HG03354 (cell line): Measurements from ENCODE around the gene SGK1.
A peak's percentile ranks its signal among the peaks of the same experiment; 100 is the strongest.
"Not testable (repeated sequence)": the region's sequence is repeated elsewhere in the genome, so short reads cannot be mapped to it uniquely, and the experiment has no call there.

Experiments
- ATAC-seq: cut with Tn5 transposase; IDR thresholded peaks from one replicate; pipeline ENCODE4 v1.9.1; 2021; ENCODE audit warnings: mild to moderate bottlenecking; ENCODE audit not compliant: unreplicated experiment, poor library complexity, severe bottlenecking

Gene SGK1

GRCh38 chr6:134235334-134235733, 82.6 kb downstream of the SGK1 start:
- not testable (repeated sequence) for ATAC-seq

DNA sequence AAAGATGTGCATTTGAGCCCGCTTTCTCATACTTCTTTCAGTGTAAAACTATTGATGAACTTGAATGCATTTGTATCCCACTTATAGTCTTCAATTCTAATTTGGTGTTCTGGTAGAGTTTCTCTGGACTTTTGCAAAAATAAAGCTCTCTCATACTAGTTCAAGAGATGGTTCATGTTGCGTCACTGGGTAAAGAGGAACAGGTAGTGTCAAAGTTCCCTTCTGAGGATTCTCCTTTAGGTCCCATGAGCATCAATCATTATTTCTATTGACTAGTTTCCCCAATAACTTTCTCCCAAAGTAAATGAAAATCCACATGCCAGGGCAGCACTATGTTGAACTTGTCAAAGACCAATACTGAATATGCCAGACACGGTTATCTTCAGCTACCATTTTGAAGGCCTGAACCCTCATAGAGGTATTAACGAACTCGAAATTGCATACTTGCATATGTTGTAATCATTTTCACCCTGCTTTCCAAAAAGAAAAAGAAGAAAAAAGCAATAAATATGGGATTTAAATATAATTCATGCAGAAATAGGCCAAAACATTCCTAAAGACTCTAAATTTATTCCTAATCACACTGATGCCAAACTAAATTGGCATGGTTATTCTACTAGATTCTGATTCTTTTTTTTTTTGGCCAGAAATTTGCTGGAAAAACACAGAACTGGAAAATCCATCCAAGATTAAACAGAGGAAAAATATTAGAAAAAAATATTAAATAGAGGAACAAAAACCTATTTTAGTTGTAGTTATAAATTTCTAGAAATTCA, 84.5 kb downstream of the SGK1 start:
- no peak for ATAC-seq

- ATAC-seq: no peak
Observed at GRCh38 chr6:134230940-134231339, 87.0 kb downstream of the SGK1 start.

GRCh38 chr6:134230087-134230700, 87.7 kb downstream of the SGK1 start:
- no peak for ATAC-seq

DNA sequence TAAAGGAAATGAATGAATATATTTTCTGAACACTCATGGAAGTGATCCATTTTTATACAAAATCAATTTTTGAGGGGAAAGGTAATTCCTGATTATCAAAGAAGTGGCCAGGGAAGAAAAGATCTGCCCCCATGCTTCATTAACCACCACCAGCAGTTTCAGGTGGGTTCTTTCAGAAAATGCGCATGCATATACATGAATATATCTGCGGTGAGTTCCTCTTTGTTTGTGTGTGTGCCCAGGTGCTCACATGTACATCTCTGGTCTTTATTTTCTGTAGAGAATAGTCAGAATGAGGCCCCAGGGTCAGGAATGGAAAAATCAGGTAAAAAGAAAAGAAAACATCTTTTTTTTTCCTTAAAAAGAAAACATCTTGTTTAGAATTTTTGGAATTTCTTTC, 88.4 kb downstream of the SGK1 start:
- no peak for ATAC-seq

DNA sequence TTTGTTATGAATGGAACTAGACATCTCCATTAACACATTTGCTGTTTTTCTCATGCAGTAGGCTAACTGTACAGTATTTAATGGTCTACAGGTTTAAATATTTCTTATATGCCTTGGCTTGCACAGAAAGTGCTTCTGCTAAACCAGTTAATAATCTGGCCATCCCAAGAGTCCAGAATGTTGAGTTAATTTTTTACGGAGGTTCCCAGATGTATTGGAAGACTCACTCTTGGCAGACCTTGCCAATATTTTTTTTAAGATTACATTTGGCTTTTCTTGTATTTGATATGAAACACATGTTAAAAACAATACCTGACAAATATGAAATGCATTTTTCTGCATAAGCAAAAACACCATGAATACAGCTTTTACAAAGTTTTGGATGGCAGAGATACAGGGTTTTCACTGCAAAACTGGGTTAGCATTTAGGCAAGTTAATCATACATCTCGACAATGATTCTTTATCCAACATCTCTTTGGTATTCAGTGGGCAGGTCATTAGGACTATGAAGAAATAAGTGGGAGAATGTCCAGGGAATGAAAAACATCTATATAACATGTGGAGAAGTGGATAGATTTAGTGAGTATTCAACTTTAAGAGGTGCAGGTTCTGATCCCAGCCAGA, 94.0 kb downstream of the SGK1 start:
- no peak for ATAC-seq

DNA sequence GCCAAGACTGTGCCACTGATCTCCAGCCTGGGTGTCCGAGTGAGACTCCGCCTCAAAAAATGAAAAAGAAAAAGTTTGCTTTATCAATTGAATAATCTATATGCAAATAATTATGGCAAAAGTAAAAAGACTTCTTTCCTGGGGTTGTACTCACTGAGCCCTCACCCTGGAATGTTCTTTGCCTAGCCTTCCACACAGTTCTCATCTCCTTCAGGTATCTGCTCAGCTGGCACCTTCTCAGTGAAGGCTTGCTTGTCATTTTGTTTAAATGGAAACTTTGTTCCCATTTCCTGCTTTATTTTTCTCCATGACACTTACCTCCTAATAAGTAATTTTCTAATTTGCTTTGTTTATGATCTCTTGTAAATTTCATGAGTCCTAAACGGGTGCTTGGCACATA, 96.7 kb downstream of the SGK1 start:
- ATAC-seq: no peak

GRCh38 chr6:134217798-134218140, 100.1 kb downstream of the SGK1 start:
- ATAC-seq: no peak

DNA sequence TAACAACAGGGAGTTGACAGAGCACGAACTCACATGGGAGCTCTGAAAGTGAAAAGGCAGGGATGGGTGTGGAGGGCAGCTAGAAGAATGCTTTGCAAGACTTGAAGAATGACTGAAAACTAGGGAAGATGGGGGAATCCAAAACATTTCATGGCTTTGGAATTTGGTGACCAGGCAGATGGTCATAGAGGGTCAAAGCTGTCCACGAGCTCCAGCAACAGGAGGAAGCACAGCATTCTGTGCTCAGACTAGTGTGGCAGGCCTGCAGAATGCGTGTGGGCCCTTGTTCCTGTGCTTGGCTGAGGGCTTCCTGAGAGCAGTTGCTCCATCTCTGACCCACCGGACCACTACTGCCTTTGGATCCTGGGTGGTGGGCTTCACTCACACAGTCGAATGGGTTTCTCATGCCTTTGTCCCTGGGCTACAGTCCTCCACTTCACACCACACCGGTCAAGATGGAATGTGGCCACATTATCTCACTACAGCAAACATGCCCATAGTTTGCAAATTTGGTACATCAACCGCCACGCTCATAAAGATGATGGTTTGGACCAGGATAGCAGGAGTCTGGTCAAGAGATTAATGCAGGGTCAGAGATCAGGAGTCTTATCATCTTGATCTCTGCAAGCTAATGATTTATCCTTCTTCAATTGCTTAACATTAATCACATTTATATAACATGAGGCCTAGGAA, 100.7 kb downstream of the SGK1 start:
- ATAC-seq: no peak

DNA sequence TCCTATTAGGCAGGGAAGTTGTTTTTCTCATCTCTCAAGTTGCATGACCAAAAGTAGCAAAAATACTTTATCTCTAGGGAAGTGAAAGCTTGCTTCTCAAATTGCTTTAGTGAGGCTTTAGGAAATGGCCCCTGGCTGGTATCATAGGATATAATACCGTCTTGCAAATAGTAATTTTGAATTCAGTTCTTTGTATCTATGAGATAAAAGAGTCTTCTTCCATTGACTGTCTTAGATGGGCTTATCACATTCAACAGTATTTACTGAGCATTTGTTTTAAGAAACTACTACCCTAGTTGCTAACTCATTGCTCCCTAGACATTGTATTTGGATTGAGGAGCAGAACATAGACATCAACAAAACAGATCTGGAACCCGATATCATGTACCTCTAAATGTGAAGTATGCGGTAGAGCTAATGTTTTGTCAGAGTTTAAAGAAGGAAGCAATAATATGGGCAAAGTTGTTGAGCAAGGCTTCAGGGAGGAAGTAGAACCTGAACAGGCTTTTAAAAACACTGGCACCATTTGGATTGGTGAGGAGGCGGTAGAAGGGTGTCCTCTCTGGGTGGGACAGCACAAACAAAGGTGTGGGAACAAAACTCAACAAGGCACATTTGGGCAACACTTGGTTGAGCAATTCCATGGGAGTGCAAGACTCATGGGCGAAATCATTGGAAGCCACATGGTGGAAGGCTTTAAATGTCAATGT, 101.5 kb downstream of the SGK1 start:
- ATAC-seq: peak; percentile 63

GRCh38 chr6:134213410-134213809, 104.5 kb downstream of the SGK1 start:
- not testable (repeated sequence) for ATAC-seq

- ATAC-seq: no peak
Observed at GRCh38 chr6:134211297-134211696, 106.6 kb downstream of the SGK1 start.

GRCh38 chr6:134207421-134207820, 110.5 kb downstream of the SGK1 start:
- no peak for ATAC-seq

DNA sequence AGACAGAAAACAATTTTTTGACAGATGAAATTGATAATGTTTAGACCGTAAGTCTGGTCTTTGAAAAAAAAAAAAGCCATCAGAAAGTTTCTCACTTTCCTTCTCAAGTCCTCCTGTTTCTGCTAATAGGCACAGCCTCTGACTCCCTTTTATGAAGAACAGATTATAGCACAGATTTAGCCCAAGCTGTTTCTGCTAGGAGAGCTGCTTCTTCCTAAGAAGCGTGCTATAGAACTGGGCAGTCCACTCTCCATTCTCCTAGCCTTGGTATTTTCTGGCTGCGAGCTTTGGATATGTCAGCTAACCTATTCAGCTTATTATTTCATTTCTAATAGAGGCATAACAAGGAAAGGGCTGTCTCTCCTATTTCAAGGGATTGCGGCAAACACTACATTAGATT, 112.5 kb downstream of the SGK1 start:
- no peak for ATAC-seq

DNA sequence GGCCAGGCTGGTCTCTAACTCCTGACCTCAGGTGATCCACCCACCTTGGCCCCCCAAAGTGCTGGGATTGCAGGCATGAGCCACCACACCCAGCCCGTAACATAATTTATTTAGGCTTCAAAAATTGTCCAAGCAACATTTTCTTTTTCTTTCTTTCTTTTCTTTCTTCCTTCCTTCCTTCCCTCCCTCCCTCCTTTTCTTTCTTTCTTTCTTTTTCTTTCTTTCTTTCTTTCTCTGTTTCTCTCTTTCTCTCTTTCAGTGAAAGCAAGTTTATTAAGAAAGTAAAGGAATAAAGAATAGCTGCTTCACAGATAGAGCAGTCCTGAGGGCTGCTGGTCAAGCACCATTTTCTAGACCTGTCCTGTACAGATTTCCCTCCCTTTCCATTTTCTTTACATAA, 113.2 kb downstream of the SGK1 start:
- not testable (repeated sequence) for ATAC-seq

GRCh38 chr6:134204031-134204430, 113.9 kb downstream of the SGK1 start:
- no peak for ATAC-seq

- ATAC-seq: no peak
Observed at GRCh38 chr6:134201716-134202115, 116.2 kb downstream of the SGK1 start.

GRCh38 chr6:134199848-134200606, 117.9 kb downstream of the SGK1 start:
- ATAC-seq: no peak

DNA sequence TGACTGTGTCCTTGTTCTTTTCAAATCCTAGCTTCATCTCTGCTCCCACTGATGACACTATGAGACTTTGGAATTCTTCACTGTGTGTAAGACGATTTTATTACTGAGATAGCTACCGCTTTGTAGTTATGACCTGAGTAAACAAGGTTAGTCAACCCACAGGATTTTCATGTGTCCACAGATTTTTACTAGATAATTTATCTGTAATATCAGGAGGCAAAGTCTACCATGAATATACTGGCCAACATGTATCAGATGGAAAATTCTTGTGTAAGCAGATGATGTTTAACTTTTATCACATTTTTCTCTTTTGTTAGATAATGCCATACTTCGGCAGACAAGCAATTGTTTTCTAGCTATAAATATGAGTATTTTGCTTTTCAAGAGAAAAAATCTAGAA, 119.8 kb downstream of the SGK1 start:
- no peak for ATAC-seq
